ENCODE measurements around the gene CYP2A6. TPM values are rescaled to one million over a fixed set of nuclear protein-coding genes. Genes with fewer than 3 reads are reported as not detected.
"Not testable (repeated sequence)": the region's sequence is repeated elsewhere in the genome, so short reads cannot be mapped to it uniquely, and the experiment has no call there.

The CYP2A6 gene
- total RNA-seq, 1 experiment from 2014 or later = not detected

GRCh38 chr19:40862333-40862732 is 12.1 kb upstream of the CYP2A6 start:
- Histone ChIP-seq H3K4me1 (replicated peaks; ENCODE audit: insufficient read depth) (peaks cover 32% of the 10 kb centered on the region), H4K20me1 (ENCODE audit: insufficient read depth) (no peaks in the 10 kb centered on the region), H3K27me3 (ENCODE audit: insufficient read depth, low read depth) (no peaks in the 10 kb centered on the region), H3K4me3 (no peak overlapping the region), H3K9me2 (ENCODE audit: insufficient read depth) (no peaks in the 10 kb centered on the region), H3K79me2 (ENCODE audit: low read depth) (no peaks in the 10 kb centered on the region), H3K27ac (peak overlapping the region; percentile 50), H2AFZ (no peak overlapping the region), H3F3A (ENCODE audit: insufficient read depth, low read depth) (peaks cover 14% of the 10 kb centered on the region; the same call in 1 of the 2 replicates), H3K36me3 (ENCODE audit: low read depth) (no peaks in the 10 kb centered on the region), H3K9me3 (ENCODE audit: insufficient read depth, low read depth) (no peaks in the 10 kb centered on the region), H3K4me2 (peak overlapping the region; percentile 35; the same call in 1 of the 2 replicates)
- no peak for DNase-seq
- CTCF ChIA-PET = no interaction called here
- POLR2A ChIA-PET (ENCODE audit: unreplicated experiment) = no interaction called here
- TF ChIP-seq EZH2 (IDR thresholded peaks at IDR 0.05; ENCODE audit: low read depth) = no peak
- TF ChIP-seq CTCF (conservative IDR thresholded peaks at IDR 0.05) = 0 out of 2 replicates have a peak, but pooled peaks have one; percentile 29
- intact Hi-C loops (cut with micrococcal nuclease; ENCODE audit: unreplicated experiment) = no loop called here
- BruUV-seq (replicated peaks) = no TSS peak

- Histone ChIP-seq H3K9me3 (ENCODE audit: insufficient read depth, low read depth) (no peaks in the 10 kb centered on the region), H3K27me3 (ENCODE audit: insufficient read depth, low read depth) (no peaks in the 10 kb centered on the region), H4K20me1 (ENCODE audit: insufficient read depth) (no peaks in the 10 kb centered on the region), H3K9me2 (ENCODE audit: insufficient read depth) (no peaks in the 10 kb centered on the region), H3F3A (ENCODE audit: insufficient read depth, low read depth) (peaks cover 10% of the 10 kb centered on the region; the same call in 1 of the 2 replicates), H3K4me2 (no peak overlapping the region), H3K4me3 (no peak overlapping the region), H2AFZ (no peak overlapping the region), H3K79me2 (ENCODE audit: low read depth) (no peaks in the 10 kb centered on the region), H3K27ac (no peak overlapping the region), H3K4me1 (replicated peaks; ENCODE audit: insufficient read depth) (peaks cover 14% of the 10 kb centered on the region), H3K36me3 (ENCODE audit: low read depth) (no peaks in the 10 kb centered on the region)
- no TSS peak for BruUV-seq (replicated peaks)
- CTCF ChIA-PET = no interaction called here
- DNase-seq = no peak
- POLR2A ChIA-PET (ENCODE audit: unreplicated experiment) = no interaction called here
- intact Hi-C loops (cut with micrococcal nuclease; ENCODE audit: unreplicated experiment) = no loop called here
- no peak for TF ChIP-seq EZH2 (IDR thresholded peaks at IDR 0.05; ENCODE audit: low read depth)
- TF ChIP-seq CTCF (conservative IDR thresholded peaks at IDR 0.05) = no peak
Observed at GRCh38 chr19:40858109-40858508, 7.9 kb upstream of the CYP2A6 start.

- H3K4me1 ChIP-seq (replicated peaks; ENCODE audit: insufficient read depth); BruUV-seq (replicated peaks); H3F3A ChIP-seq (ENCODE audit: insufficient read depth, low read depth); H3K79me2 ChIP-seq (ENCODE audit: low read depth); intact Hi-C loops (cut with micrococcal nuclease; ENCODE audit: unreplicated experiment); H4K20me1 ChIP-seq (ENCODE audit: insufficient read depth); H3K4me3 ChIP-seq; POLR2A ChIA-PET (ENCODE audit: unreplicated experiment); H3K36me3 ChIP-seq (ENCODE audit: low read depth); CTCF ChIA-PET; DNase-seq; H3K27ac ChIP-seq; H3K4me2 ChIP-seq; H3K9me2 ChIP-seq (ENCODE audit: insufficient read depth); H2AFZ ChIP-seq; H3K27me3 ChIP-seq (ENCODE audit: insufficient read depth, low read depth); H3K9me3 ChIP-seq (ENCODE audit: insufficient read depth, low read depth): not testable (repeated sequence)
Observed at GRCh38 chr19:40852467-40853152, 2.4 kb upstream of the CYP2A6 start.

GRCh38 chr19:40846722-40847121 is 3.5 kb downstream of the CYP2A6 start:
- H3K9me2 ChIP-seq (ENCODE audit: insufficient read depth); H4K20me1 ChIP-seq (ENCODE audit: insufficient read depth); CTCF ChIA-PET; H3K9me3 ChIP-seq (ENCODE audit: insufficient read depth, low read depth); POLR2A ChIA-PET (ENCODE audit: unreplicated experiment); H3K4me2 ChIP-seq; H3K36me3 ChIP-seq (ENCODE audit: low read depth); intact Hi-C loops (cut with micrococcal nuclease; ENCODE audit: unreplicated experiment); BruUV-seq (replicated peaks); H3F3A ChIP-seq (ENCODE audit: insufficient read depth, low read depth); H3K4me1 ChIP-seq (replicated peaks; ENCODE audit: insufficient read depth); H3K27ac ChIP-seq; H3K79me2 ChIP-seq (ENCODE audit: low read depth); H2AFZ ChIP-seq; H3K4me3 ChIP-seq; DNase-seq: not testable (repeated sequence)
- H3K27me3 ChIP-seq (ENCODE audit: insufficient read depth, low read depth) = peaks cover 15% of the 10 kb centered on the region; the same call in 1 of the 2 replicates

GRCh38 chr19:40843653-40844052 is 6.6 kb downstream of the CYP2A6 start:
- BruUV-seq (replicated peaks); H3K4me2 ChIP-seq; CTCF ChIA-PET; intact Hi-C loops (cut with micrococcal nuclease; ENCODE audit: unreplicated experiment); H3K79me2 ChIP-seq (ENCODE audit: low read depth); H3K9me3 ChIP-seq (ENCODE audit: insufficient read depth, low read depth); POLR2A ChIA-PET (ENCODE audit: unreplicated experiment); DNase-seq; H3K27ac ChIP-seq; H3K4me3 ChIP-seq; H2AFZ ChIP-seq; H3K4me1 ChIP-seq (replicated peaks; ENCODE audit: insufficient read depth); H4K20me1 ChIP-seq (ENCODE audit: insufficient read depth); H3K9me2 ChIP-seq (ENCODE audit: insufficient read depth); H3K36me3 ChIP-seq (ENCODE audit: low read depth); H3F3A ChIP-seq (ENCODE audit: insufficient read depth, low read depth): not testable (repeated sequence)
- peaks cover 12% of the 10 kb centered on the region; the same call in 1 of the 2 replicates for H3K27me3 ChIP-seq (ENCODE audit: insufficient read depth, low read depth)

- H3K36me3 ChIP-seq (ENCODE audit: low read depth); H3K27ac ChIP-seq; H3K4me2 ChIP-seq; H3K9me3 ChIP-seq (ENCODE audit: insufficient read depth, low read depth); H3F3A ChIP-seq (ENCODE audit: insufficient read depth, low read depth); H3K4me3 ChIP-seq; CTCF ChIA-PET; H4K20me1 ChIP-seq (ENCODE audit: insufficient read depth); H3K79me2 ChIP-seq (ENCODE audit: low read depth); DNase-seq; POLR2A ChIA-PET (ENCODE audit: unreplicated experiment); H3K9me2 ChIP-seq (ENCODE audit: insufficient read depth); intact Hi-C loops (cut with micrococcal nuclease; ENCODE audit: unreplicated experiment); H3K4me1 ChIP-seq (replicated peaks; ENCODE audit: insufficient read depth); H2AFZ ChIP-seq; BruUV-seq (replicated peaks): not testable (repeated sequence)
- H3K27me3 ChIP-seq (ENCODE audit: insufficient read depth, low read depth) = peaks cover 12% of the 10 kb centered on the region; the same call in 1 of the 2 replicates
Observed at GRCh38 chr19:40842997-40843652, 7.1 kb downstream of the CYP2A6 start.

Measured in PC-9 (cell line).